K562 (cell line): ENCODE data around the gene NR1D1. TPM values are rescaled to one million over a fixed set of nuclear protein-coding genes. Genes with fewer than 3 reads are reported as not detected.

ENCODE experiments used
- ATAC-seq: fragments of 200-7000 bp; cut with Tn5 transposase; 3 replicates; pipeline ENCODE4 v1.9.1; 2020; ENCODE audit warnings: moderate library complexity
- BruUV-seq: library from RNA; stranded (reverse); fragments of 400-500 nt; replicated peaks from 2 replicates; lab custom pipeline; 2021; lab: Mats Ljungman, UMichigan
- CTCF ChIA-PET: fragments of 300-600 bp; formaldehyde crosslinking; extraction: SDS; loops from one replicate; lab custom pipeline; 2021; ENCODE audit warnings: low intra/inter-chr PET ratio; lab: Yijun Ruan, JAX
- POLR2A ChIA-PET: fragments of 300-600, 350-650 bp; sonication (Branson Sonifier 250); formaldehyde crosslinking; extraction: SDS; loops from one replicate; lab custom pipeline; 2021; ENCODE audit warnings: antibody characterized with exemption, inconsistent platforms; lab: Yijun Ruan, JAX
- DNase-seq, 4 experiments: peaks; one replicate each; pipeline versions ENCODE4 v3.0.0 to v3.0.0-alpha.2; 2011 to 2018; ENCODE audit warnings: low spot score in 3 of 4, mixed read lengths in 3 of 4; ENCODE audit errors: extremely low read depth in 1 of 4
- FAIRE-seq: peaks from 2 replicates; lab custom pipeline; 2011; peaks lifted over from hg19 to GRCh38; lab: Jason Lieb, UNC
- H2AFZ ChIP-seq: 2 replicates; pipeline ENCODE4 v1.6.0; 2011; ENCODE audit warnings: low read depth, low read length, control low read depth, inconsistent platforms
- H3K27ac ChIP-seq: fragments of 200-600 bp; 3 replicates; pipeline ENCODE4 v1.8.0; 2011; ENCODE audit warnings: low read depth, mild to moderate bottlenecking, control low read depth, inconsistent platforms, low read length, moderate library complexity, mixed read lengths; ENCODE audit errors: extremely low read depth
- H3K27me3 ChIP-seq, 2 experiments: fragments of 300-600 bp in 1 of 2; 2 replicates in 1 of 2; 3 replicates in 1 of 2; pipeline versions ENCODE4 v1.6.0 to v1.8.0; 2011; ENCODE audit warnings: inconsistent platforms in 2 of 2, low read length in 2 of 2, mild to moderate bottlenecking in 1 of 2, mixed read lengths in 1 of 2, moderate library complexity in 1 of 2; ENCODE audit not compliant: control insufficient read depth in 2 of 2, insufficient read depth in 2 of 2
- H3K36me3 ChIP-seq: fragments of 300-600 bp; 3 replicates; pipeline ENCODE4 v1.8.0; 2011; ENCODE audit warnings: mild to moderate bottlenecking, low read length, inconsistent platforms; ENCODE audit not compliant: control insufficient read depth, insufficient read depth
- H3K4me1 ChIP-seq, 2 experiments: fragments of 200-600 bp in 1 of 2; replicated peaks in 1 of 2; 2 replicates in 1 of 2; 3 replicates in 1 of 2; pipeline versions ENCODE4 v1.5.1 to v1.8.0; 2011; ENCODE audit warnings: inconsistent platforms in 2 of 2, low read length in 2 of 2, mild to moderate bottlenecking in 1 of 2, mixed read lengths in 1 of 2, moderate library complexity in 1 of 2; ENCODE audit not compliant: control insufficient read depth in 2 of 2, insufficient read depth in 2 of 2
- H3K4me2 ChIP-seq: 2 replicates; pipeline ENCODE4 v1.6.1; 2011; ENCODE audit warnings: low read length, control low read depth, inconsistent platforms, mixed read lengths; ENCODE audit not compliant: insufficient read depth
- H3K4me3 ChIP-seq: fragments of 200-600 bp; sonication (generic), shearing (Covaris generic); 2 replicates; pipeline ENCODE4 v1.5.1; 2016; ENCODE audit warnings: control low read depth, inconsistent platforms
- H3K79me2 ChIP-seq: fragments of 200-600 bp; 3 replicates; pipeline ENCODE4 v1.8.0; 2011; ENCODE audit warnings: low read length, inconsistent platforms; ENCODE audit not compliant: control insufficient read depth, insufficient read depth
- H3K9ac ChIP-seq, 2 experiments: 2 replicates each; pipeline versions ENCODE4 v1.6.0 to v1.6.1; 2011; ENCODE audit warnings: low read depth in 2 of 2, low read length in 2 of 2, control low read depth in 1 of 2, inconsistent platforms in 1 of 2, mild to moderate bottlenecking in 1 of 2, mixed read lengths in 1 of 2; ENCODE audit not compliant: insufficient read depth in 1 of 2
- H3K9me1 ChIP-seq: one replicate; pipeline ENCODE4 v1.6.0; 2011; ENCODE audit warnings: inconsistent platforms, mild to moderate bottlenecking, low read length, moderate library complexity; ENCODE audit not compliant: control insufficient read depth, insufficient read depth
- H3K9me3 ChIP-seq: replicated peaks from 2 replicates; pipeline ENCODE4 v1.5.1; 2011; ENCODE audit warnings: low read depth, low read length, inconsistent platforms; ENCODE audit not compliant: control insufficient read depth, insufficient read depth
- H4K20me1 ChIP-seq: replicated peaks from 2 replicates; pipeline ENCODE4 v1.6.1; 2011; ENCODE audit warnings: low read length, inconsistent platforms, mixed read lengths; ENCODE audit not compliant: control insufficient read depth, insufficient read depth
- CBX1 ChIP-seq: sonication (generic); IDR thresholded peaks from 2 replicates; pipeline ENCODE4 v1.6.1; 2016; ENCODE audit warnings: antibody characterized with exemption, low read depth, mild to moderate bottlenecking
- GATAD2A ChIP-seq: fragments of 450-650 bp; IDR thresholded peaks from 2 replicates; pipeline ENCODE4 v1.6.1; 2017
- NFE2 ChIP-seq: IDR thresholded peaks from 2 replicates; pipeline ENCODE4 v1.6.1; 2014; ENCODE audit warnings: antibody characterized with exemption, low read depth
- PCBP1 ChIP-seq: fragments of 200-400 bp; formaldehyde crosslinking; IDR thresholded peaks from 2 replicates; pipeline ENCODE4 v1.6.1; 2018; ENCODE audit warnings: mild to moderate bottlenecking, low read depth, low read length; ENCODE audit not compliant: poor library complexity, severe bottlenecking
- POLR3A ChIP-seq: IDR thresholded peaks from 2 replicates; pipeline ENCODE4 v1.6.1; 2011; ENCODE audit warnings: borderline replicate concordance, mild to moderate bottlenecking, moderate library complexity; ENCODE audit not compliant: insufficient read length, insufficient read depth; ENCODE audit errors: extremely low read depth
- THAP12 ChIP-seq: fragments of 250-450 bp; sonication (Bioruptor Pico); IDR thresholded peaks from 2 replicates; pipeline ENCODE4 v1.9.0; 2021; ENCODE audit warnings: mild to moderate bottlenecking, inconsistent platforms
- USF1 ChIP-seq: sonication (generic); formaldehyde crosslinking; IDR thresholded peaks from 2 replicates; pipeline ENCODE4 v1.9.0; 2022; ENCODE audit warnings: mild to moderate bottlenecking, missing genetic modification reagents
- ZBTB8A ChIP-seq: fragments of 450-650 bp; IDR thresholded peaks from 2 replicates; pipeline ENCODE4 v1.6.1; 2018; ENCODE audit warnings: mild to moderate bottlenecking, moderate library complexity; ENCODE audit not compliant: partially characterized antibody
- ZFP30 ChIP-seq: fragments of 250-450 bp; sonication (Bioruptor Pico); IDR thresholded peaks from 2 replicates; pipeline ENCODE4 v1.8.0; 2022; ENCODE audit warnings: moderate library complexity, mild to moderate bottlenecking, inconsistent platforms, borderline replicate concordance
- ZKSCAN3 ChIP-seq: fragments of 250-450 bp; sonication (Bioruptor Pico); IDR thresholded peaks from 2 replicates; pipeline ENCODE4 v1.4.0; 2020
- WGBS: fragments of 100-300 bp; shearing (Covaris generic); methylation state at CpG from one replicate; pipeline ENCODE4 v1.1.6; 2016; ENCODE audit warnings: low coverage, mixed read lengths; ENCODE audit not compliant: insufficient coverage; ENCODE audit errors: missing lambda C conversion rate; 5-methylcytosine and 5-hydroxymethylcytosine counted together
- in situ Hi-C: fragments of 300-500 bp; cut with MboI; formaldehyde crosslinking; loops from 4 replicates; pipeline ENCODE4 v1.15.0; 2018; ENCODE audit warnings: inconsistent platforms, mixed read lengths
- intact Hi-C: fragments of 100-400 bp; cut with micrococcal nuclease; formaldehyde crosslinking; loops from 2 replicates; pipeline ENCODE4 v1.14.2; 2022
- polyA plus RNA-seq, 8 experiments: library from polyadenylated mRNA; depleted of rRNA in 4 of 8; stranded (reverse) in 5 of 8; unstranded in 3 of 8; fragments of >200 nt; fragmentation: Nextera tagmentation in 2 of 8; fragmentation: Illumina TruSeq in 1 of 8; extraction: Ambion mirVana in 2 of 8; extraction: Trizol in 1 of 8; gene quantifications; 2 replicates each; pipeline versions ENCODE4 v1.2.1 to v1.2.3, GENCODE V29; 2011 to 2014; ENCODE audit warnings: inconsistent platforms in 1 of 8, missing spikeins in 1 of 8
- total RNA-seq, 7 experiments: library from RNA; depleted of rRNA in 6 of 7; stranded (reverse); fragments of >200 nt in 6 of 7; fragmentation: Illumina TruSeq in 2 of 7; extraction: Trizol in 2 of 7; gene quantifications; 2 replicates each; pipeline versions ENCODE4 v1.2.1 to v1.2.3, GENCODE V29; 2011 to 2021; ENCODE audit warnings: low replicate concordance in 1 of 7
- TF ChIP-seq, protein P1 (sequence below): sonication (generic); formaldehyde crosslinking; IDR thresholded peaks from 2 replicates; pipeline ENCODE4 v1.8.1; 2022; ENCODE audit warnings: missing genetic modification reagents
- TF ChIP-seq, protein P2 (sequence below): fragments of 250-450 bp; sonication (Bioruptor Pico); IDR thresholded peaks from 2 replicates; pipeline ENCODE4 v1.8.0; 2022; ENCODE audit warnings: moderate library complexity, mild to moderate bottlenecking, inconsistent platforms
- TF ChIP-seq, protein P3 (sequence below): fragments of 250-450 bp; sonication (Bioruptor Pico); IDR thresholded peaks from 2 replicates; pipeline ENCODE4 v1.5.0; 2021

The NR1D1 gene
- total and polyA plus RNA-seq, 9 of the 15 experiments (the other 6 are each of a cell fraction or from before 2014, with no cell fraction given): 0.25 to 7.7 (median 0.65) TPM

- H3K4me3 ChIP-seq: no peak overlapping the region
- DNase-seq: no peak
- 93% methylated on average over 18 of the region's 23 CpGs for WGBS
- no peaks in the 10 kb centered on the region for H3K27me3 ChIP-seq
- no peak overlapping the region for H2AFZ ChIP-seq
- no peak overlapping the region for H3K4me2 ChIP-seq
- no peaks in the 10 kb centered on the region for H4K20me1 ChIP-seq
- ChIA-PET CTCF (no interaction called here), POLR2A (no interaction called here)
- H3K79me2 ChIP-seq: peaks cover 28% of the 10 kb centered on the region
- H3K9me1 ChIP-seq: peaks cover 4% of the 10 kb centered on the region
- peak overlapping the region in 1 of 2 experiments; percentile 43; a peak in 2 of 4 replicates for H3K9ac ChIP-seq
- H3K36me3 ChIP-seq: peaks cover 67% of the 10 kb centered on the region; the same call in 2 of the 3 replicates
- TF ChIP-seq PCBP1 (no peak), ZKSCAN3 (CRISPR knock-in tag) (no peak), CBX1 (no peak), THAP12 (CRISPR knock-in tag) (no peak), ZBTB8A (no peak), NFE2 (no peak), USF1 (CRISPR knock-in tag) (no peak), ZFP30 (no peak), GATAD2A (no peak), POLR3A (no peak)
- TF ChIP-seq, protein P1, sequence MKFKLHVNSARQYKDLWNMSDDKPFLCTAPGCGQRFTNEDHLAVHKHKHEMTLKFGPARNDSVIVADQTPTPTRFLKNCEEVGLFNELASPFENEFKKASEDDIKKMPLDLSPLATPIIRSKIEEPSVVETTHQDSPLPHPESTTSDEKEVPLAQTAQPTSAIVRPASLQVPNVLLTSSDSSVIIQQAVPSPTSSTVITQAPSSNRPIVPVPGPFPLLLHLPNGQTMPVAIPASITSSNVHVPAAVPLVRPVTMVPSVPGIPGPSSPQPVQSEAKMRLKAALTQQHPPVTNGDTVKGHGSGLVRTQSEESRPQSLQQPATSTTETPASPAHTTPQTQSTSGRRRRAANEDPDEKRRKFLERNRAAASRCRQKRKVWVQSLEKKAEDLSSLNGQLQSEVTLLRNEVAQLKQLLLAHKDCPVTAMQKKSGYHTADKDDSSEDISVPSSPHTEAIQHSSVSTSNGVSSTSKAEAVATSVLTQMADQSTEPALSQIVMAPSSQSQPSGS (CRISPR knock-in tag): no peak
- TF ChIP-seq, protein P2, sequence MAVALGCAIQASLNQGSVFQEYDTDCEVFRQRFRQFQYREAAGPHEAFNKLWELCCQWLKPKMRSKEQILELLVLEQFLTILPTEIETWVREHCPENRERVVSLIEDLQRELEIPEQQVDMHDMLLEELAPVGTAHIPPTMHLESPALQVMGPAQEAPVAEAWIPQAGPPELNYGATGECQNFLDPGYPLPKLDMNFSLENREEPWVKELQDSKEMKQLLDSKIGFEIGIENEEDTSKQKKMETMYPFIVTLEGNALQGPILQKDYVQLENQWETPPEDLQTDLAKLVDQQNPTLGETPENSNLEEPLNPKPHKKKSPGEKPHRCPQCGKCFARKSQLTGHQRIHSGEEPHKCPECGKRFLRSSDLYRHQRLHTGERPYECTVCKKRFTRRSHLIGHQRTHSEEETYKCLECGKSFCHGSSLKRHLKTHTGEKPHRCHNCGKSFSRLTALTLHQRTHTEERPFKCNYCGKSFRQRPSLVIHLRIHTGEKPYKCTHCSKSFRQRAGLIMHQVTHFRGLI (CRISPR knock-in tag): no peak
- TF ChIP-seq, protein P3, sequence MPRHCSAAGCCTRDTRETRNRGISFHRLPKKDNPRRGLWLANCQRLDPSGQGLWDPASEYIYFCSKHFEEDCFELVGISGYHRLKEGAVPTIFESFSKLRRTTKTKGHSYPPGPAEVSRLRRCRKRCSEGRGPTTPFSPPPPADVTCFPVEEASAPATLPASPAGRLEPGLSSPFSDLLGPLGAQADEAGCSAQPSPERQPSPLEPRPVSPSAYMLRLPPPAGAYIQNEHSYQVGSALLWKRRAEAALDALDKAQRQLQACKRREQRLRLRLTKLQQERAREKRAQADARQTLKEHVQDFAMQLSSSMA (CRISPR knock-in tag): no peak
- intact Hi-C loops (no loop called here), in situ Hi-C loops (no loop called here)
- no peak for ATAC-seq
- peaks cover 29 to 57% of the 10 kb centered on the region in 2 experiments for H3K4me1 ChIP-seq
- no peak overlapping the region; the same call in 2 of the 3 replicates for H3K27ac ChIP-seq
- no TSS peak for BruUV-seq
- no peak for FAIRE-seq
- H3K9me3 ChIP-seq: no peaks in the 10 kb centered on the region
These were observed 4.2 kb downstream of the NR1D1 start for GRCh38 chr17:40095944-40096791.
